ENCODE results near the gene GCN1.

GCN1 gene

DNA sequence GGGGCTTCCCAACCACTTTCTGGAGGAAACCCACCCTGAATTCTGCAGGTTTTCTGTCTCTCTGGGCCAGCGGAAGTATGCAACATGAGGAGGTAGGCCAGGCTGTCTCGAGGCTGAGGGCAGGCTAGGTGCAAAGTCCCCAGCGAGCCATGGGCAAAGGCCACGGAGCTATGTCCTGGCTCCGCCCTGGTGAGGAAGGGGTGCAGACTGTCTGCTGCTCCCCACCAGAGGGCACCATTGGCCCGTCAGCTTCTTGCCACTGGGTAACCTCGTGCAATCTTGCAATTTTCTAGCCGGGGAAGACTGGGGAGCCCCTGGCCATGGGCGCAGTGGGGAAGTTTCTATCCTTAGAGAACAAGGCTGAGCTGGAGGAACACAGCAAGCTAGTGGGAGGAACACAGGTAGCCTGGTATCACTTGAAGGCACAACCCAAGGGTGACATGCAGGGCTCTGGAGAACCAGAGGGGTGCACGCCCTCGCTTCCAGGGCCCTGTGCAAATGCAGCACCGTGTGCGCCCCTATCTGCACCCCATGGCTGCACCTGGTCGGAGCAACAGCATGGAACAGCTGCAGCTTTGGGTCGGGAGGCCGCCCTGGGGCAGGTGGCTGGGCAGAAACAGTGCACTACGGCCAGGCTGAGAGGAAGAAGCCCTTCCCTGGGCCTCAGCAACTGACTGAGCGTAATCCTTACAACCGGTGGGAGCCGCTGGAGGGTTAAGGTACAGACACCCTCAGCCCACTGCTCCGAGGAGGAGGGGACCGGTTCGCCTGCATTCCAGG, 34.0 kb upstream of the GCN1 start:
- no peak for DNase-seq (ENCODE audit: low read depth)

GRCh38 chr12:120228041-120228290, 33.5 kb upstream of the GCN1 start:
- DNase-seq (ENCODE audit: low read depth): no peak

DNA sequence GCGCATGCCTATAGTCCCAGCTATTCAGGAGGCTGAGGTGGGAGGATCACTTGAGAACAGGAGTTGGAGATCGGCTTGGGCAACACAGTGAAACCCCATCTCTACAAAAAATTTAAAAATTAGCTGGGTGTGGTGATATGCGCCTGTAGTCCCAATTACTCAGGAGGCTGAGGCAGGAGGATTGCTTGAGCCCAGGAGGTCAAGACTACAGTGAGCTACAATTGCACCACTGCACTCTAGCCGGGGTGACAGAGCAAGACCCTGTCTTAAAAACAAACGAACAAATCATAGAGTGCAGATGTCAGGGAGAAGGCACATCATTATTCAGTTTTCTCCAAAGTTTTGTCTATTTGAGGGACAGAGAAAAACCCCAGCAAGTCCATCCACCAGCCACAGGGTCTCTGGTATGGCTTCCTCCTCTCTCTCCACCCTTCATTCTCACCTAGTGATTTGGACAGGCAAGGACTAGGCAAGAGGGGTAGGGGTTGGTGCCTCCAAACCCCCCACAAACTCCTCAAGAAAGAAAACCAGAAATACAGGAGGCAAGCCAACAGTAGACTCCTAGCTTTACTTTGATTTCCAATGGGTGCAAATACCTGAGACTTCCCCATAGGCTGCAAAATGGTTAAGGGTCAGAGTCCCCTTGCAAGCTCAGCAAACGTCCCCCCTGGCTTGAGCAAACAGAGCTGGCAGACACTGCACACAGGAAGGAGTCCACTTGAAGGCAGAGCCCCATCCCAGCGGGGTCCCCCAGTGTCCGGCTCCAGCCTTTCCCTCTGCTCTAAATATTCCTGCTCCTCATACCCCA, 32.9 kb upstream of the GCN1 start:
- no peak for DNase-seq (ENCODE audit: low read depth)

- DNase-seq (ENCODE audit: low read depth): no peak
Measured at GRCh38 chr12:120225852-120226640, 31.5 kb upstream of the GCN1 start.

DNA sequence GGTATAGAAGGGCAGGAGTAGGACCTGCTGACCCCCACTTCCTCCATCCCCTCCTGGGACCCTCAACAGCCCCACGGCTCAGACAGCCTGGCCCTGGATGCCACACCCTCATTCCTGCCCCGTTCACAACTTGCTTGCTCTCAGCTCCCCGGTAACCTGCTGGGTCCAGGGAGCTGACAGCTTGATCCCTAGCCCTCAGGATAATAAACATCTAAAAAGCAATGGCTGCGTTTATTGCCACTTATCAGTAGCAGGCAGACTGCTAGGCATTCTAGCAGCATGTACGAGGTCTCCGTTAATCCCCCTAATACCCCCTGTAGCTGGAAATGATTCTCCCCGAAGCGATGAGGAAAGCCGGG, 30.7 kb upstream of the GCN1 start:
- no peak for DNase-seq (ENCODE audit: low read depth)

- DNase-seq (ENCODE audit: low read depth): no peak
Measured at GRCh38 chr12:120224304-120225199, 30.0 kb upstream of the GCN1 start.

DNA sequence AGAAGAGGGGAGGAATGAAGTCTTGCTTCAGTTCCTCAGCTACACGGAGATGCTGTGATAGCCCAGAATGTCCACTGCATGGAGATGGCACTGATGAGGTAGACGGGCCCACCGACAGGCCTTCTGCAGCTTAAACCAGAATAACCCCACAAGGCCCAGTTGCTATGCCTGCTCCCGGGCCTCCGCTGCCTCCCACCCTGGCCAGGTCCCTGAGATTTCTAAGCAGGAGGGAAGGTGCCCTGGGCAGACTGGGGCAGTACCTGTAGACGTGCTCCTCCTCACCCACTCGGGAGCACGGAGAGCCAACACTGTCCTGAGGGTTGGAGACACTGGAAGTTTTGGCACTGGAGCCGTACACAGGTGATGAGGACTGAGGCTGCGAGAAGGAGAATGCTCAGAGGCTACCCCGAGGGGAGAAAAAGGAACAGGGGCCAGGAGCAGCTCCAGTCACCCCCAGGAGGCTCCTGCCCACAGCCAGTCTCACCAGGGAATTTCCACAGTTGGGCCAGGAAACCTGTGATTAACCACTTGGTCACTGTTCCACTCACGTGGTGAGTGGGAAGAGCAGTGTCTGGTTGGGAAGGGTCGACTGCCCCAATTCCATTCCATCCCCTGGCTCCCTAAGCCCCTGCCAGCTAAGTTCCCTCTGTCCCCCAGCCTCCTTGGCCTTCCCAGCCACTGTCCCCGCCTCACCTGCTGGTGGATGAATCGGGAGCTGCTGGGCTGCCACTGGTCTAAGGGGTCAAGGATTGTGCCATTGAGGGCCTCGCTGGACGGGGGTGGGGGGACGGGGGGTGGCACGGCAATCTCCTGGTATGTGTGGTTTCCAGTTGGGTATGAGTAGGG, 29.2 kb upstream of the GCN1 start:
- no peak for DNase-seq (ENCODE audit: low read depth)

DNA sequence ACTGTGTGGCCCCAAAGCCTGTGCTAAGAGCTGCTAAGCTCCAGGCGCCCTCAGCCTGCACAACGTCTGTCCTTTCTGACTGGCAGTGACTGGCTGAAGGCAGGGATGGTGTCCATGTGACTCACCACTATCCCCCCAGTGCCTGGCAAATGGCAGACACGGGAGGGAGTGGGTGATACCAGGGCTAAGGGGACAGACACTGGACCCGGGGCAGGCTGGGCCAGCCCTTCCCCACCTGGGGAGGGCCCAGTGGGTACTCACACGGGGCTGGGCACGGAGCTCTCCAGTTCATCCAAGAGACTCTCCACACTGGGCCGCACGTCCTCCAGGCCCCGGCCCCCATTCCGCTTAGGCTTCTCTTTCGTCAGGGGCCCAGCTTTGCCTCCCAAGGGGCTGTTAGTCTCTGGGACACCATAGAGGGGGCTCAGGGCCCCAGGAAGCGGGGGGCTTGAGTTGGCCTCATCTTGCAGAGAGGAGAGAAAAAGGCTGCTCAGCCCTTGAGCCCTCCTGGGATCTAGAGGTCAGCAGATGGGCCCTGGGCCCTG, 27.8 kb upstream of the GCN1 start:
- no peak for DNase-seq (ENCODE audit: low read depth)

DNA sequence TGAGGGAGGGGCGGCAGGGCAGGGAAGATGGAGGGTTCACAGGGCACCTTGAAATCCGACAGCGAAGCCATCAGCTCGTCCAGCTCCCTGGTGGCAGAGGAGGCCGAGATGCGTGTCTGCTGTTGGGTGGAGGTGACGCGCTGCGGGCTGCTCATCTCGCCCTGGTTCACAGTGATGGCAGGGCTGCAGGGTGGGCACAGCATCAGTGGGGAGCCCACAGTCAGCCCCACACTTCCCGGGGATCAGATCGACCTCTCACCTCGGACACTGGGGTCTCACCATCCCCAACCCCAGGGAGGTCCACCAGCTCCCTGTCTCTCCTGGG, 27.0 kb upstream of the GCN1 start:
- no peak for DNase-seq (ENCODE audit: low read depth)

DNA sequence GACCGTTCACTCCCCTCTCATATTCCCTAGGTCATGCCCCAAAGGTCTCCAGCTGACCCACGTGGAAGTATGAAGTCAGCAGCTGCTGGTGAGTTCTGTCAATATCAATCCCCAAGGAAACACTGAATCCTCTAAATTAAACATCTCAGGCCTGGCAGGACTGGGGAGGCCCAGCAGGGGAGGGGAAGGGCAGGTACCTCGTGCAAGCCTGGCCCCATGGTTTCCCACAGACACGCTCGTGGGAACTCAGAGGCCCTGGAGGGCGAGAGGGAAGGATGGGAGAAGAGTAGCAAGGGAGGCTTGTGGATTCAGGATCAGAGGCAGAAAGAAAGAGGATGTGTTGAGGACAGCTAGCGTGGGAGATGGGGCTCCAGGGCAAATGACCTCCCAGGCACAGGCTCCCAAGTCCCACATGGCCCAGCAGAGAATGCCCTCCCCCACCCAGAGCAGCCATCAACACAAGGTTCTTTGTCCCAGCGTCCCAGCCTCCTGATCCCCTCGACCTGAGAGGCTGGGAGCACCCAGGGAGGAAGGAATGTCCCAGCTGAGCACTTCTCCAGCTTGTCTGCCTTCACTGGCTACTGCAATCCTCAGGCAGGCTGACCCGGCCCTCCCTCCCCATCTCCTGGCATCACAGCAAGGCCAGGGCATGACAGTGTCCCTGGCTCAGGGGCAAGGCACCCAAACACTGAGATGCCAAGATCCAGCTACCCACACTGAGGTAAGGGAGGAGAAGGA, 26.5 kb upstream of the GCN1 start:
- DNase-seq (ENCODE audit: low read depth): no peak

GRCh38 chr12:120218680-120219606, 24.4 kb upstream of the GCN1 start:
- DNase-seq (ENCODE audit: low read depth): no peak

DNA sequence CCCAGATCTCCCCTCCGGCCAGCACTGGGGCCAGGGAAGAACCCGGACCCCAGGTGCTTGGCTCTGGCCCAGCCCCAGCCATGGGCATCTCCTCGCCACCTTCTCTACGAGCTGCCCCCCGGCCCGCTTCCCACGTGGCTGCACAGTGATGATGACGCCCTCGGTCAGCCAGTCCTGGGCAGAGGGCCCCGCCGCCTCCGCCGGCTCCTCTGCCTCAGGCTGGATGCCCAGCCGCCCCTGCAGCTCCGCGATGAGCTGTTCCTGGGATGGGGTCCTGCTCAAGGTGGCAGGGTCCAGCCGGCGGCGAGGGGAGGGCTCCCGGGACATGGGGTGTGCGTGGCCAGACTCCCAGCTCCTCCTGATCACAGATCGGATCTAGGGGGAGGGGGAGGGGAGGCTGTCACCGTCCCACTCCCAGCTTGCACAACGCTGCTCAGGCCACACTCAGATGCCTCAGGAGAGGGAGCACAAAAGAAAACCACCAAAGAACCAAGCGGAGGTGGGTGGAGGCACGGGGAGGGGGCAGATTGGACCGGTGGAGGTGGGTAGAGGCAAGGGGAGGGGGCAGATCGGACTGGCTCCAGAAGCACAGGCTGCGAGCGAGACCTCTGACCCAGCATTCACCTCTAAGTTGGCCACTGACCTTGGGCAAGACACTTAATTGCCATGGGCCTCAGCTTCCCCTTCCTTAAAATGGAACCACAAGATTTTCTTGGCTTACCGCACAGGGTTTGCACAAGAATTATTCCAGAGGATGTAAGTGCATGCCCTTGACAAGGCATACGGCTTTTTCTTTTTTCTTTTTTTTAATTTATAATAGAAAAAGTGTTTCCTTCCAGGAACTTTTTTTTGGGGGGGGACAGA, 22.5 kb upstream of the GCN1 start:
- no peak for DNase-seq (ENCODE audit: low read depth)

DNA sequence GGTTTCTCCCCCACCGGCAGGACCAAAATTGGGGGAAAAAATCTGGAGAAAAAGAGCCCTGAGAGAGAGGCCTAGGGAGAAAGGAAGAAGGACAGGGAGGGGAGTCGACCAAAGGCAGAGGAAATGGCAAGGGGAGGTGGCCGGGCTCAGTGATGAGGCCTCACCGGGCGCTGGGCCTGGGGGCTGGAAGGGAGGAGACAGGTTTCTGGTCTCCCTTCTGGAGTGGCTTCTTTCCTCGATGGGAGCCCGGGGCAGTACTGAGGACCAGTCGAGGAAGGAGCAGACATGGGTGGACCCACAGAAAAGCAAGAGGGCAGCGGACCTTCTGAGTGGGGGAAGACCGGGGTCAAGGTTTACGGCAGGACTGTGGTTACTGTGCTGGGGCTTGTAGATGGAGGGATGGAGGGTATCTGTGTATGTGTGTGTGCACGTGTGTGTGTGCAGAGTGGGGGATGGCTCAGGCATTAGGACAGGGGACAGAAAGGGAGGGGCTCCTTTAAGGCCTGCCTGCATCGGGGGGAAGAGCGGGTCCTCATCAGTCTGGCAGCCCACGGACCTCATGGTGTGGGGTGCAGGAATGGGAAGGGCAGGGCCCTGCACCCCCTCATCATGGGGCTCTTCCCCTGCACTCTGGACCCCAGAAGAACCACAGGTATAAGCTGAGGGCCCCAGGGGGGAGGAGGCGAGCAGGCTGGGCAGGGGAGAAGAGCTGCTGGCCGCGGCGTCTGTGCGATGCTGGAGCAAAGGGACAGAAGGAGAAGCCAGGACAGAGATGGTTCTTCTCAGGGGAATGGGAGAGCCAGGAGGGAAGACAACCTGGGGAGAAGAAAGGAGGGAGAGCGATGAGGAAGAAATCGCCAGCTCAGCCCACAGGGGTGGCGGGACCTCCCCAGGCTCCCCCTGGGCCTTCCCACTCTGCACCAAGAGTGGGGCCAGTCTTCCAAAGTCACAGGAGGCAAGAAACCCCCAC, 21.5 kb upstream of the GCN1 start:
- no peak for DNase-seq (ENCODE audit: low read depth)

- no peak for DNase-seq (ENCODE audit: low read depth)
Measured at GRCh38 chr12:120215357-120215735, 20.8 kb upstream of the GCN1 start.

DNA sequence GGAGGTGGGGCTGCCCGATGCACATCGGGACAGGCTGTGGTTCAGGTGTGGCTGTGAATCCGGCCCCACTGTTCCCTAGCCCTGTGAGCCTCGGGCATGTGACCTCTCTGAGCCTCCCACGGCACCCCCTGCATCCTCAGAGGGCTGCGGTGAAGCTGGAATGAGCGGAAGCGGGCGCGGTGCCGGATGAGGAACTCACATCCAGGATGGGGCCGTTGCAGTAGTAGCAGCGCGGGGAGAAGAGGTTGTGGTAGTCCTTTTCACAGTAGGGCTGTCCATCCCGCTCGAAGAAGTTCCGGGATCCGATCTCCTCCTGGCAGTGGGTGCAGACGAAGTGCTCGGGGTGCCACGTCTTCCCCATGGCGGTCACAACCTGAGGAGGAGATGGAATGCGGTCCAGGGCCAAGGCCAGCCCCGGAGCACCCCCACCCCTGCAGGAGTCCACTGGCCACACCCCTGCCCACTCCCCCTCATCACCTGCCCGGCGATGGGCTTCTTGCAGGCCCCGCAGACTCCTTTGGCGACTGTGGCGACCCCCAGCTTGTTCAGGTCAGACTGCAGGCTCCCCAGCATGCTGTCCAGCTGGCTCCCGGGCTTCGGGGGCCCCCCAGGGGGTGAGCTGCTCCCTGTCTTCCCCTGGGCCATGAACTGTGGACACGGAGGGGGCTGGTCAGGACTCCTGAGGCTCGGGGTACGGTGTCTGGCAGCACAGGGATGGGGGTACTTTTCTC, 20.3 kb upstream of the GCN1 start:
- DNase-seq (ENCODE audit: low read depth): no peak

- no peak for DNase-seq (ENCODE audit: low read depth)
Measured at GRCh38 chr12:120213758-120214157, 19.2 kb upstream of the GCN1 start.

Data from GM04503 (cell line).